Transverse colon (tissue), 4 donors: ENCODE measurements around the gene ECSIT.

Experiments
- EP300 ChIP-seq: sonication (generic); formaldehyde crosslinking; IDR thresholded peaks from one replicate; pipeline ENCODE4 v1.6.1; 2017; ENCODE audit warnings: antibody characterized with exemption, low read depth
- POLR2A ChIP-seq: fragments of 450-650 bp; IDR thresholded peaks from one replicate; pipeline ENCODE4 v1.6.1; 2016; ENCODE audit warnings: antibody characterized with exemption, mild to moderate bottlenecking, moderate library complexity
- POLR2AphosphoS5 ChIP-seq, 3 donors: sonication (generic); formaldehyde crosslinking; IDR thresholded peaks; one replicate each; pipeline ENCODE4 v1.6.1; 2016; ENCODE audit warnings: antibody characterized with exemption in 3 of 3
- TF ChIP-seq, protein P1 (sequence below), 5 experiments: fragments of 200-600 bp in 3 of 5; fragments of 450-650 bp in 2 of 5; sonication (generic) in 3 of 5; IDR thresholded peaks; 1 replicate in 2 of 5; 2 replicates in 3 of 5; pipeline ENCODE4 v1.5.1; 2016 to 2017; ENCODE audit warnings: antibody characterized with exemption in 5 of 5, inconsistent platforms in 3 of 5, mild to moderate bottlenecking in 2 of 5, moderate library complexity in 1 of 5

DNA sequence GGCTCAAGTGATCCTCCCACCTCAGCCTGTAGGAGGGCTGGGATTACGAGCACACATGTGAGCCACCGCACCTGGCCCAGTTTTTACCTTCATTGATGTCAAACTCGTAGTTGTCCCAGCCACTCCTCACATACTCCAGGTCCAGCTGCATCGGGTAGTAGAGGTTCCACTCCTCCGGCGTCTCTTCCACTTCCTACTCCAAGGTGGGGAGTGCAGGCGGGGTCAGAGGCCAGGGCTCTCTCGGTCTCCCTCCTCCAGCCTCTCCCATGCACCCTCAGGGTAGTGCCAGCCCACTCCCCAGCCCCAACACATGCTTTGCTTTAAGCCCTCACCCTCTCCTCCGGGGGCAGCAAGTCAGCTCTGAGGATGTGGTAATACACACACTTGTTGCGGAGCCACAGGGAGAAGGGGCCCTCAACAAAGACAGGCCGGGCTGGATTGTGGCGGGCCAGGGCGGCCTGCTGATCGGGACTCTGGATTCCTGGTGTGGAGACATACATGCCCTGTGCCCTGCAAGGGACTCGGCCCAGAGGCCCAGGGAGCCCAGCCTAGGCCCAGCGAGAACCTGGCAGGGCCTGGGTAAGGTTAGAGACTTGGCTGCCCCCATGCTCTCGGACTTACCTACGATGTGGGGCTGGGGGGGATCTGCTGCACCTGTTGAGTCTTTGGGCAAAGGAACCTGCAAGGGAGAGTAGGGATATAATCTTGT, 21.4 kb downstream of the ECSIT start:
- TF ChIP-seq POLR2AphosphoS5 (IDR thresholded peaks at IDR 0.05) (no peak), POLR2A (no peak), EP300 (no peak)
- TF ChIP-seq, protein P1, sequence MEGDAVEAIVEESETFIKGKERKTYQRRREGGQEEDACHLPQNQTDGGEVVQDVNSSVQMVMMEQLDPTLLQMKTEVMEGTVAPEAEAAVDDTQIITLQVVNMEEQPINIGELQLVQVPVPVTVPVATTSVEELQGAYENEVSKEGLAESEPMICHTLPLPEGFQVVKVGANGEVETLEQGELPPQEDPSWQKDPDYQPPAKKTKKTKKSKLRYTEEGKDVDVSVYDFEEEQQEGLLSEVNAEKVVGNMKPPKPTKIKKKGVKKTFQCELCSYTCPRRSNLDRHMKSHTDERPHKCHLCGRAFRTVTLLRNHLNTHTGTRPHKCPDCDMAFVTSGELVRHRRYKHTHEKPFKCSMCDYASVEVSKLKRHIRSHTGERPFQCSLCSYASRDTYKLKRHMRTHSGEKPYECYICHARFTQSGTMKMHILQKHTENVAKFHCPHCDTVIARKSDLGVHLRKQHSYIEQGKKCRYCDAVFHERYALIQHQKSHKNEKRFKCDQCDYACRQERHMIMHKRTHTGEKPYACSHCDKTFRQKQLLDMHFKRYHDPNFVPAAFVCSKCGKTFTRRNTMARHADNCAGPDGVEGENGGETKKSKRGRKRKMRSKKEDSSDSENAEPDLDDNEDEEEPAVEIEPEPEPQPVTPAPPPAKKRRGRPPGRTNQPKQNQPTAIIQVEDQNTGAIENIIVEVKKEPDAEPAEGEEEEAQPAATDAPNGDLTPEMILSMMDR (IDR thresholded peaks at IDR 0.05), result no peak
